Measurements from ENCODE around the gene RGL1. TPM values are rescaled to one million over a fixed set of nuclear protein-coding genes. Genes with fewer than 3 reads are reported as not detected.

RGL1 gene
- total RNA-seq, 1 donor from 2014 or later: 34.0 TPM

GRCh38 chr1:183934314-183934713 lies 129.4 kb downstream of the RGL1 start:
- Mint-ChIP-seq H3K27me3 (ENCODE audit: low read depth) (no peaks in the 10 kb centered on the region), H3K36me3 (peaks cover 5% of the 10 kb centered on the region), H3K4me3 (no peak overlapping the region), H3K4me1 (peaks cover 18% of the 10 kb centered on the region), H3K27ac (no peak overlapping the region), H3K9me3 (no peaks in the 10 kb centered on the region)
- DNase-seq (ENCODE audit: low spot score in 2 of 2, unreplicated experiment in 2 of 2): no peak
- TF ChIP-seq CTCF (IDR thresholded peaks at IDR 0.05; ENCODE audit: unreplicated experiment): no peak

GRCh38 chr1:183936009-183936408 lies 131.1 kb downstream of the RGL1 start:
- DNase-seq (ENCODE audit: low spot score in 2 of 2, unreplicated experiment in 2 of 2): no peak
- no peak overlapping the region for H3K27ac Mint-ChIP-seq
- no peaks in the 10 kb centered on the region for H3K27me3 Mint-ChIP-seq (ENCODE audit: low read depth)
- no peaks in the 10 kb centered on the region for H3K36me3 Mint-ChIP-seq
- TF ChIP-seq CTCF (IDR thresholded peaks at IDR 0.05; ENCODE audit: unreplicated experiment): no peak
- H3K9me3 Mint-ChIP-seq: no peaks in the 10 kb centered on the region
- H3K4me1 Mint-ChIP-seq: peaks cover 18% of the 10 kb centered on the region
- H3K4me3 Mint-ChIP-seq: no peak overlapping the region

- Mint-ChIP-seq H3K4me3 (no peak overlapping the region), H3K27me3 (ENCODE audit: low read depth) (no peaks in the 10 kb centered on the region), H3K9me3 (no peaks in the 10 kb centered on the region), H3K27ac (no peak overlapping the region), H3K36me3 (no peaks in the 10 kb centered on the region), H3K4me1 (peaks cover 15% of the 10 kb centered on the region)
- no peak for DNase-seq (ENCODE audit: low spot score in 2 of 2, unreplicated experiment in 2 of 2)
- TF ChIP-seq CTCF (IDR thresholded peaks at IDR 0.05; ENCODE audit: unreplicated experiment): no peak
Observed at GRCh38 chr1:183936791-183937190, 131.9 kb downstream of the RGL1 start.

- no peak for DNase-seq (ENCODE audit: low spot score in 2 of 2, unreplicated experiment in 2 of 2)
- no peak for TF ChIP-seq CTCF (IDR thresholded peaks at IDR 0.05; ENCODE audit: unreplicated experiment)
- Mint-ChIP-seq H3K27ac (no peak overlapping the region), H3K36me3 (no peaks in the 10 kb centered on the region), H3K4me1 (peaks cover 8% of the 10 kb centered on the region), H3K4me3 (no peak overlapping the region), H3K9me3 (no peaks in the 10 kb centered on the region), H3K27me3 (ENCODE audit: low read depth) (no peaks in the 10 kb centered on the region)
Observed at GRCh38 chr1:183937611-183938010, 132.7 kb downstream of the RGL1 start.

GRCh38 chr1:183941001-183941400 lies 136.1 kb downstream of the RGL1 start:
- no peak for DNase-seq (ENCODE audit: low spot score in 2 of 2, unreplicated experiment in 2 of 2)
- Mint-ChIP-seq H3K36me3 (no peaks in the 10 kb centered on the region), H3K27ac (no peak overlapping the region), H3K4me3 (no peak overlapping the region), H3K4me1 (peaks cover 22% of the 10 kb centered on the region), H3K9me3 (no peaks in the 10 kb centered on the region), H3K27me3 (ENCODE audit: low read depth) (no peaks in the 10 kb centered on the region)
- TF ChIP-seq CTCF (IDR thresholded peaks at IDR 0.05; ENCODE audit: unreplicated experiment): no peak
